HEK293 (cell line): ENCODE measurements around the gene ASCC1.

Experiments used
- GLIS2 ChIP-seq: fragments of 450-650 bp; formaldehyde crosslinking; IDR thresholded peaks from 2 replicates; pipeline ENCODE4 v1.5.1; 2016; ENCODE audit warnings: missing biosample characterization, missing genetic modification characterization
- HOXD13 ChIP-seq: sonication (generic); formaldehyde crosslinking; IDR thresholded peaks from 2 replicates; pipeline ENCODE4 v1.8.0; 2022; ENCODE audit warnings: missing genetic modification reagents, borderline replicate concordance
- PBX3 ChIP-seq: sonication (generic); formaldehyde crosslinking; IDR thresholded peaks from 2 replicates; pipeline ENCODE4 v1.8.1; 2022; ENCODE audit warnings: mild to moderate bottlenecking, moderate library complexity, missing genetic modification reagents
- SCRT1 ChIP-seq: fragments of 450-650 bp; formaldehyde crosslinking; IDR thresholded peaks from 2 replicates; pipeline ENCODE4 v1.5.1; 2016; ENCODE audit warnings: missing biosample characterization, missing genetic modification characterization, borderline replicate concordance
- SCRT2 ChIP-seq: fragments of 450-650 bp; formaldehyde crosslinking; IDR thresholded peaks from 2 replicates; pipeline ENCODE4 v1.5.1; 2016; ENCODE audit warnings: missing biosample characterization, missing genetic modification characterization
- ZBTB21 ChIP-seq: fragments of 450-650 bp; formaldehyde crosslinking; IDR thresholded peaks from 2 replicates; pipeline ENCODE4 v1.5.1; 2017; ENCODE audit warnings: missing biosample characterization, missing genetic modification characterization
- ZNF10 ChIP-seq: fragments of 450-650 bp; formaldehyde crosslinking; IDR thresholded peaks from 2 replicates; pipeline ENCODE4 v1.5.1; 2017; ENCODE audit warnings: missing biosample characterization, missing genetic modification characterization
- ZNF112 ChIP-seq: fragments of 450-650 bp; formaldehyde crosslinking; IDR thresholded peaks from 2 replicates; pipeline ENCODE4 v1.5.0; 2017; ENCODE audit warnings: missing biosample characterization, missing genetic modification characterization
- ZNF133 ChIP-seq: fragments of 450-650 bp; formaldehyde crosslinking; IDR thresholded peaks from 2 replicates; pipeline ENCODE4 v1.5.1; 2016; ENCODE audit warnings: missing biosample characterization, missing genetic modification characterization
- ZNF140 ChIP-seq: fragments of 450-650 bp; formaldehyde crosslinking; IDR thresholded peaks from 2 replicates; pipeline ENCODE4 v1.5.1; 2016; ENCODE audit warnings: missing biosample characterization, missing genetic modification characterization
- ZNF157 ChIP-seq: fragments of 450-650 bp; formaldehyde crosslinking; IDR thresholded peaks from 2 replicates; pipeline ENCODE4 v1.5.1; 2016; ENCODE audit warnings: missing biosample characterization, missing genetic modification characterization
- ZNF19 ChIP-seq: fragments of 450-650 bp; formaldehyde crosslinking; IDR thresholded peaks from 2 replicates; pipeline ENCODE4; 2016; ENCODE audit warnings: missing biosample characterization, missing genetic modification characterization, low read depth
- ZNF23 ChIP-seq: fragments of 450-650 bp; formaldehyde crosslinking; IDR thresholded peaks from 2 replicates; pipeline ENCODE4 v1.5.1; 2016; ENCODE audit warnings: missing biosample characterization, missing genetic modification characterization, borderline replicate concordance
- ZNF239 ChIP-seq: fragments of 450-650 bp; formaldehyde crosslinking; IDR thresholded peaks from 2 replicates; pipeline ENCODE4 v1.5.1; 2016; ENCODE audit warnings: missing biosample characterization, missing genetic modification characterization
- ZNF26 ChIP-seq: fragments of 450-650 bp; formaldehyde crosslinking; IDR thresholded peaks from 2 replicates; pipeline ENCODE4 v1.5.1; 2016; ENCODE audit warnings: missing biosample characterization, missing genetic modification characterization
- ZNF274 ChIP-seq, 2 experiments: fragments of 200-500 bp in 1 of 2; fragments of 450-650 bp in 1 of 2; sonication (Bioruptor generic) in 1 of 2; formaldehyde crosslinking in 1 of 2; IDR thresholded peaks; 2 replicates each; pipeline versions ENCODE4 v1.5.1 to v1.6.1; 2014 to 2016; ENCODE audit warnings: borderline replicate concordance in 1 of 2, inconsistent platforms in 1 of 2, low read length in 1 of 2, missing biosample characterization in 1 of 2, missing genetic modification characterization in 1 of 2
- ZNF302 ChIP-seq: fragments of 450-650 bp; formaldehyde crosslinking; IDR thresholded peaks from 2 replicates; pipeline ENCODE4 v1.5.1; 2016; ENCODE audit warnings: missing biosample characterization, missing genetic modification characterization, low read depth
- ZNF311 ChIP-seq: fragments of 450-650 bp; formaldehyde crosslinking; IDR thresholded peaks from 2 replicates; pipeline ENCODE4 v1.5.1; 2017; ENCODE audit warnings: missing biosample characterization, missing genetic modification characterization, borderline replicate concordance
- ZNF341 ChIP-seq: fragments of 450-650 bp; formaldehyde crosslinking; IDR thresholded peaks from 2 replicates; pipeline ENCODE4; 2016; ENCODE audit warnings: low read depth, missing biosample characterization, missing genetic modification characterization
- ZNF354C ChIP-seq: fragments of 450-650 bp; formaldehyde crosslinking; IDR thresholded peaks from 2 replicates; pipeline ENCODE4 v1.5.1; 2016; ENCODE audit warnings: missing biosample characterization, missing genetic modification characterization, low read depth, borderline replicate concordance
- ZNF37A ChIP-seq: fragments of 450-650 bp; IDR thresholded peaks from 2 replicates; pipeline ENCODE4 v1.5.1; 2018; ENCODE audit warnings: missing biosample characterization, missing genetic modification characterization
- ZNF416 ChIP-seq: fragments of 450-650 bp; formaldehyde crosslinking; IDR thresholded peaks from 2 replicates; pipeline ENCODE4 v1.5.1; 2016; ENCODE audit warnings: missing biosample characterization, missing genetic modification characterization
- ZNF423 ChIP-seq: fragments of 450-650 bp; formaldehyde crosslinking; IDR thresholded peaks from 2 replicates; pipeline ENCODE4 v1.5.1; 2016; ENCODE audit warnings: missing biosample characterization, missing genetic modification characterization
- ZNF513 ChIP-seq: fragments of 450-650 bp; IDR thresholded peaks from 2 replicates; pipeline ENCODE4 v1.5.1; 2018; ENCODE audit warnings: missing biosample characterization, missing genetic modification characterization
- ZNF544 ChIP-seq: fragments of 450-650 bp; formaldehyde crosslinking; IDR thresholded peaks from 2 replicates; pipeline ENCODE4 v1.5.0; 2017; ENCODE audit warnings: missing biosample characterization, missing genetic modification characterization
- ZNF571 ChIP-seq: fragments of 450-650 bp; formaldehyde crosslinking; IDR thresholded peaks from 2 replicates; pipeline ENCODE4 v1.5.0; 2017; ENCODE audit warnings: missing biosample characterization, missing genetic modification characterization
- ZNF585B ChIP-seq: fragments of 450-650 bp; formaldehyde crosslinking; IDR thresholded peaks from 2 replicates; pipeline ENCODE4 v1.5.1; 2016; ENCODE audit warnings: missing biosample characterization, missing genetic modification characterization
- ZNF658 ChIP-seq: fragments of 450-650 bp; formaldehyde crosslinking; IDR thresholded peaks from 2 replicates; pipeline ENCODE4; 2016; ENCODE audit warnings: missing biosample characterization, missing genetic modification characterization
- ZNF747 ChIP-seq: fragments of 450-650 bp; formaldehyde crosslinking; IDR thresholded peaks from 2 replicates; pipeline ENCODE4 v1.5.1; 2016; ENCODE audit warnings: missing biosample characterization, missing genetic modification characterization
- ZNF768 ChIP-seq: fragments of 450-650 bp; formaldehyde crosslinking; IDR thresholded peaks from 2 replicates; pipeline ENCODE4 v1.5.1; 2018; ENCODE audit warnings: missing biosample characterization, mild to moderate bottlenecking, missing genetic modification characterization
- ZNF777 ChIP-seq: fragments of 450-650 bp; formaldehyde crosslinking; IDR thresholded peaks from 2 replicates; pipeline ENCODE4 v1.5.1; 2017; ENCODE audit warnings: missing biosample characterization, missing genetic modification characterization, borderline replicate concordance
- ZNF830 ChIP-seq: fragments of 450-650 bp; IDR thresholded peaks from 2 replicates; pipeline ENCODE4 v1.5.0; 2018; ENCODE audit warnings: missing biosample characterization, missing genetic modification characterization, low read depth, mild to moderate bottlenecking, moderate library complexity
- ZSCAN4 ChIP-seq: fragments of 450-650 bp; formaldehyde crosslinking; IDR thresholded peaks from 2 replicates; pipeline ENCODE4 v1.5.1; 2017; ENCODE audit warnings: missing biosample characterization, missing genetic modification characterization
- TF ChIP-seq, protein P1 (sequence below): fragments of 450-650 bp; formaldehyde crosslinking; optimal IDR thresholded peaks from 2 replicates; pipeline ENCODE3; 2016; ENCODE audit warnings: missing biosample characterization, mild to moderate bottlenecking, missing genetic modification characterization
- TF ChIP-seq, protein P2 (sequence below): IDR thresholded peaks from 2 replicates; pipeline ENCODE4 v1.6.1; 2011; ENCODE audit warnings: mild to moderate bottlenecking, low read depth, low read length, borderline replicate concordance

Gene ASCC1

GRCh38 chr10:72204296-72204695 lies 11.8 kb downstream of the ASCC1 start (continued):
- TF ChIP-seq PBX3 (CRISPR knock-in tag) (no peak), SCRT2 (tag by site-specific recombination) (peak; percentile 68), ZNF112 (tag by site-specific recombination) (no peak), ZNF777 (tag by site-specific recombination) (no peak), ZNF658 (no peak), ZNF10 (tag by site-specific recombination) (peak; percentile 89), ZNF354C (tag by site-specific recombination) (no peak), ZNF513 (tag by site-specific recombination) (no peak), ZNF19 (tag by site-specific recombination) (no peak), ZNF157 (tag by site-specific recombination) (no peak), HOXD13 (CRISPR knock-in tag) (no peak), ZNF239 (tag by site-specific recombination) (no peak), ZNF23 (tag by site-specific recombination) (no peak), GLIS2 (tag by site-specific recombination) (peak; percentile 62; the same call in 1 of the 2 replicates), ZNF423 (tag by site-specific recombination) (peak; percentile 16; the same call in 1 of the 2 replicates), ZNF140 (tag by site-specific recombination) (no peak), ZNF341 (no peak), ZNF747 (tag by site-specific recombination) (no peak), ZNF830 (tag by site-specific recombination) (no peak), ZNF571 (tag by site-specific recombination) (no peak), ZNF26 (no peak), ZNF585B (tag by site-specific recombination) (no peak), ZNF768 (tag by site-specific recombination) (no peak), SCRT1 (tag by site-specific recombination) (no peak), ZBTB21 (tag by site-specific recombination) (peak; percentile 92), ZNF302 (tag by site-specific recombination) (no peak), ZNF416 (tag by site-specific recombination) (no peak), ZSCAN4 (tag by site-specific recombination) (peak; percentile 54; the same call in 1 of the 2 replicates), ZNF274 (IDR thresholded peaks at IDR 0.05; ENCODE audit: low read length) (no peak), ZNF274 (tag by site-specific recombination; IDR thresholded peaks at IDR 0.05; ENCODE audit: borderline replicate concordance) (no peak), ZNF544 (tag by site-specific recombination) (no peak), ZNF133 (tag by site-specific recombination) (no peak), ZNF311 (tag by site-specific recombination) (no peak), ZNF37A (tag by site-specific recombination) (no peak)
- TF ChIP-seq, protein P1, sequence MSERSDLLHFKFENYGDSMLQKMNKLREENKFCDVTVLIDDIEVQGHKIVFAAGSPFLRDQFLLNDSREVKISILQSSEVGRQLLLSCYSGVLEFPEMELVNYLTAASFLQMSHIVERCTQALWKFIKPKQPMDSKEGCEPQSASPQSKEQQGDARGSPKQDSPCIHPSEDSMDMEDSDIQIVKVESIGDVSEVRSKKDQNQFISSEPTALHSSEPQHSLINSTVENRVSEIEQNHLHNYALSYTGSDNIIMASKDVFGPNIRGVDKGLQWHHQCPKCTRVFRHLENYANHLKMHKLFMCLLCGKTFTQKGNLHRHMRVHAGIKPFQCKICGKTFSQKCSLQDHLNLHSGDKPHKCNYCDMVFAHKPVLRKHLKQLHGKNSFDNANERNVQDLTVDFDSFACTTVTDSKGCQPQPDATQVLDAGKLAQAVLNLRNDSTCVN (tag by site-specific recombination) = peak; percentile 20
- TF ChIP-seq, protein P2, sequence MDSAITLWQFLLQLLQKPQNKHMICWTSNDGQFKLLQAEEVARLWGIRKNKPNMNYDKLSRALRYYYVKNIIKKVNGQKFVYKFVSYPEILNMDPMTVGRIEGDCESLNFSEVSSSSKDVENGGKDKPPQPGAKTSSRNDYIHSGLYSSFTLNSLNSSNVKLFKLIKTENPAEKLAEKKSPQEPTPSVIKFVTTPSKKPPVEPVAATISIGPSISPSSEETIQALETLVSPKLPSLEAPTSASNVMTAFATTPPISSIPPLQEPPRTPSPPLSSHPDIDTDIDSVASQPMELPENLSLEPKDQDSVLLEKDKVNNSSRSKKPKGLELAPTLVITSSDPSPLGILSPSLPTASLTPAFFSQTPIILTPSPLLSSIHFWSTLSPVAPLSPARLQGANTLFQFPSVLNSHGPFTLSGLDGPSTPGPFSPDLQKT = no peak
